H1 (cell line): ENCODE results near the gene FGD5.

Experiments
- CBX5 ChIP-seq: fragments of 300-800, 300-1000 bp; sonication (generic); IDR thresholded peaks from 2 replicates; pipeline ENCODE4 v1.7.1; 2016; ENCODE audit warnings: antibody characterized with exemption, low read length, low read depth
- CHD7 ChIP-seq: fragments of 300-600 bp; sonication (generic); IDR thresholded peaks from 2 replicates; pipeline ENCODE4 v1.7.1; 2012; ENCODE audit warnings: low read length, moderate library complexity, mild to moderate bottlenecking, inconsistent platforms; ENCODE audit not compliant: insufficient replicate concordance
- CTCF ChIP-seq, 3 experiments: IDR thresholded peaks; 1 replicate in 2 of 3; 2 replicates in 1 of 3; pipeline versions ENCODE4 v1.5.1 to v1.6.1; 2011; ENCODE audit warnings: low read length in 3 of 3, mild to moderate bottlenecking in 3 of 3, inconsistent platforms in 2 of 3, low read depth in 1 of 3, moderate library complexity in 1 of 3; ENCODE audit not compliant: insufficient read depth in 1 of 3; ENCODE audit errors: control extremely low read depth in 1 of 3
- JUND ChIP-seq: IDR thresholded peaks from 2 replicates; pipeline ENCODE4 v1.6.1; 2011; ENCODE audit warnings: mild to moderate bottlenecking, improper control_type of control experiment, low read length
- TCF12 ChIP-seq: IDR thresholded peaks from 2 replicates; pipeline ENCODE4 v1.6.1; 2011; ENCODE audit warnings: low read depth, mild to moderate bottlenecking, low read length

- TF ChIP-seq TCF12, result no peak
- no peak for TF ChIP-seq JUND
- 0 out of 4 replicates have a peak, but pooled peaks of 1 of the 3 experiments have one; percentile 9 for TF ChIP-seq CTCF (IDR thresholded peaks at IDR 0.05; ENCODE audit: control extremely low read depth in 1 of 3, insufficient read depth in 1 of 3, low read depth in 1 of 3, low read length in 3 of 3)
- no peak for TF ChIP-seq CHD7
- no peak for TF ChIP-seq CBX5
Observed at GRCh38 chr3:14861446-14862302, 42.9 kb downstream of the FGD5 start.
